H1 (cell line): Measurements from ENCODE around the gene LARP6. TPM values are rescaled to one million over a fixed set of nuclear protein-coding genes. Genes with fewer than 3 reads are reported as not detected.

Experiments
- EGR1 ChIP-seq: IDR thresholded peaks from 2 replicates; pipeline ENCODE4 v1.6.1; 2011; ENCODE audit warnings: low read depth, low read length, borderline replicate concordance
- KDM5A ChIP-seq: fragments of 200-600 bp; IDR thresholded peaks from 2 replicates; pipeline ENCODE4 v1.7.1; 2012; ENCODE audit warnings: mild to moderate bottlenecking, low read length, inconsistent platforms, mixed read lengths
- RNF2 ChIP-seq: fragments of 200-900, 300-1000 bp; sonication (generic); IDR thresholded peaks from 2 replicates; pipeline ENCODE4 v1.7.1; 2016; ENCODE audit warnings: borderline replicate concordance, low read depth, mild to moderate bottlenecking, antibody characterized with exemption, low read length; ENCODE audit not compliant: poor library complexity, severe bottlenecking; ENCODE audit errors: missing control alignments
- YY1 ChIP-seq: IDR thresholded peaks from 2 replicates; pipeline ENCODE4 v1.6.1; 2011; ENCODE audit warnings: low read depth, mild to moderate bottlenecking, low read length
- polyA plus RNA-seq, 7 experiments: library from polyadenylated mRNA; depleted of rRNA in 3 of 7; stranded (reverse) in 5 of 7; unstranded in 2 of 7; fragments of >200 nt in 5 of 7; fragments of 200-250 nt in 2 of 7; gene quantifications; 1 replicate in 5 of 7; 2 replicates in 1 of 7; 4 replicates in 1 of 7; pipeline versions ENCODE4 v1.2.1 to v1.2.3, GENCODE V29; 2011 to 2013; ENCODE audit warnings: missing spikeins in 2 of 7, mixed read lengths in 2 of 7
- total RNA-seq: library from RNA; stranded (reverse); fragmentation: NEBNext Ultra II Directional; extraction: Animal tissue kit (Norgen Biotek cat#: 25700); gene quantifications from 2 replicates; pipeline ENCODE4 v1.2.1, GENCODE V29; 2021
- TF ChIP-seq, protein P1 (sequence below): fragments of 300-600 bp; sonication (generic); IDR thresholded peaks from 2 replicates; pipeline ENCODE4 v1.7.1; 2012; ENCODE audit warnings: low read length, moderate library complexity, mild to moderate bottlenecking, inconsistent platforms; ENCODE audit not compliant: insufficient replicate concordance

The LARP6 gene
- total and polyA plus RNA-seq, 2 of the 8 experiments (the other 6 are each of a cell fraction or from before 2014, with no cell fraction given): 21.0 to 24.7 TPM

DNA sequence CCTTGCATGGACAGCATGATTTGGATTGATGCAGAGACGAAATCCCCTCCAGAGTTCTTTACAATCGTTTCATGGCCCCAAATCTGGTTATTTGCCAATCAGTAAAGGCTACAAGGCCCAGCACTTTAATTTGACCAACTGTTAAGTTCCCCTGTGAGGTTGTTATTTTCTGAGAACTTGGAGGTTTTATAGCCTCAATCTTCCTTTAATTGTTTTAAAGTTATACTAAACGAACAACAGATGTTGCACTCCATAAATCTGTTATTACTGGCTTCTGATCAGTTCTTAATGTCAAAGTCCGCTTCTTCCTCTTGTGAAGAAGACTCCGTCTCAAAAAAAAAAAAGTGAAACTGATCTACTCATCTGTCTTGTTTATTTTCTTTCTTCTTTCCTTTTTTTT lies 30.8 kb downstream of the LARP6 start (continued):
- TF ChIP-seq, protein P1, sequence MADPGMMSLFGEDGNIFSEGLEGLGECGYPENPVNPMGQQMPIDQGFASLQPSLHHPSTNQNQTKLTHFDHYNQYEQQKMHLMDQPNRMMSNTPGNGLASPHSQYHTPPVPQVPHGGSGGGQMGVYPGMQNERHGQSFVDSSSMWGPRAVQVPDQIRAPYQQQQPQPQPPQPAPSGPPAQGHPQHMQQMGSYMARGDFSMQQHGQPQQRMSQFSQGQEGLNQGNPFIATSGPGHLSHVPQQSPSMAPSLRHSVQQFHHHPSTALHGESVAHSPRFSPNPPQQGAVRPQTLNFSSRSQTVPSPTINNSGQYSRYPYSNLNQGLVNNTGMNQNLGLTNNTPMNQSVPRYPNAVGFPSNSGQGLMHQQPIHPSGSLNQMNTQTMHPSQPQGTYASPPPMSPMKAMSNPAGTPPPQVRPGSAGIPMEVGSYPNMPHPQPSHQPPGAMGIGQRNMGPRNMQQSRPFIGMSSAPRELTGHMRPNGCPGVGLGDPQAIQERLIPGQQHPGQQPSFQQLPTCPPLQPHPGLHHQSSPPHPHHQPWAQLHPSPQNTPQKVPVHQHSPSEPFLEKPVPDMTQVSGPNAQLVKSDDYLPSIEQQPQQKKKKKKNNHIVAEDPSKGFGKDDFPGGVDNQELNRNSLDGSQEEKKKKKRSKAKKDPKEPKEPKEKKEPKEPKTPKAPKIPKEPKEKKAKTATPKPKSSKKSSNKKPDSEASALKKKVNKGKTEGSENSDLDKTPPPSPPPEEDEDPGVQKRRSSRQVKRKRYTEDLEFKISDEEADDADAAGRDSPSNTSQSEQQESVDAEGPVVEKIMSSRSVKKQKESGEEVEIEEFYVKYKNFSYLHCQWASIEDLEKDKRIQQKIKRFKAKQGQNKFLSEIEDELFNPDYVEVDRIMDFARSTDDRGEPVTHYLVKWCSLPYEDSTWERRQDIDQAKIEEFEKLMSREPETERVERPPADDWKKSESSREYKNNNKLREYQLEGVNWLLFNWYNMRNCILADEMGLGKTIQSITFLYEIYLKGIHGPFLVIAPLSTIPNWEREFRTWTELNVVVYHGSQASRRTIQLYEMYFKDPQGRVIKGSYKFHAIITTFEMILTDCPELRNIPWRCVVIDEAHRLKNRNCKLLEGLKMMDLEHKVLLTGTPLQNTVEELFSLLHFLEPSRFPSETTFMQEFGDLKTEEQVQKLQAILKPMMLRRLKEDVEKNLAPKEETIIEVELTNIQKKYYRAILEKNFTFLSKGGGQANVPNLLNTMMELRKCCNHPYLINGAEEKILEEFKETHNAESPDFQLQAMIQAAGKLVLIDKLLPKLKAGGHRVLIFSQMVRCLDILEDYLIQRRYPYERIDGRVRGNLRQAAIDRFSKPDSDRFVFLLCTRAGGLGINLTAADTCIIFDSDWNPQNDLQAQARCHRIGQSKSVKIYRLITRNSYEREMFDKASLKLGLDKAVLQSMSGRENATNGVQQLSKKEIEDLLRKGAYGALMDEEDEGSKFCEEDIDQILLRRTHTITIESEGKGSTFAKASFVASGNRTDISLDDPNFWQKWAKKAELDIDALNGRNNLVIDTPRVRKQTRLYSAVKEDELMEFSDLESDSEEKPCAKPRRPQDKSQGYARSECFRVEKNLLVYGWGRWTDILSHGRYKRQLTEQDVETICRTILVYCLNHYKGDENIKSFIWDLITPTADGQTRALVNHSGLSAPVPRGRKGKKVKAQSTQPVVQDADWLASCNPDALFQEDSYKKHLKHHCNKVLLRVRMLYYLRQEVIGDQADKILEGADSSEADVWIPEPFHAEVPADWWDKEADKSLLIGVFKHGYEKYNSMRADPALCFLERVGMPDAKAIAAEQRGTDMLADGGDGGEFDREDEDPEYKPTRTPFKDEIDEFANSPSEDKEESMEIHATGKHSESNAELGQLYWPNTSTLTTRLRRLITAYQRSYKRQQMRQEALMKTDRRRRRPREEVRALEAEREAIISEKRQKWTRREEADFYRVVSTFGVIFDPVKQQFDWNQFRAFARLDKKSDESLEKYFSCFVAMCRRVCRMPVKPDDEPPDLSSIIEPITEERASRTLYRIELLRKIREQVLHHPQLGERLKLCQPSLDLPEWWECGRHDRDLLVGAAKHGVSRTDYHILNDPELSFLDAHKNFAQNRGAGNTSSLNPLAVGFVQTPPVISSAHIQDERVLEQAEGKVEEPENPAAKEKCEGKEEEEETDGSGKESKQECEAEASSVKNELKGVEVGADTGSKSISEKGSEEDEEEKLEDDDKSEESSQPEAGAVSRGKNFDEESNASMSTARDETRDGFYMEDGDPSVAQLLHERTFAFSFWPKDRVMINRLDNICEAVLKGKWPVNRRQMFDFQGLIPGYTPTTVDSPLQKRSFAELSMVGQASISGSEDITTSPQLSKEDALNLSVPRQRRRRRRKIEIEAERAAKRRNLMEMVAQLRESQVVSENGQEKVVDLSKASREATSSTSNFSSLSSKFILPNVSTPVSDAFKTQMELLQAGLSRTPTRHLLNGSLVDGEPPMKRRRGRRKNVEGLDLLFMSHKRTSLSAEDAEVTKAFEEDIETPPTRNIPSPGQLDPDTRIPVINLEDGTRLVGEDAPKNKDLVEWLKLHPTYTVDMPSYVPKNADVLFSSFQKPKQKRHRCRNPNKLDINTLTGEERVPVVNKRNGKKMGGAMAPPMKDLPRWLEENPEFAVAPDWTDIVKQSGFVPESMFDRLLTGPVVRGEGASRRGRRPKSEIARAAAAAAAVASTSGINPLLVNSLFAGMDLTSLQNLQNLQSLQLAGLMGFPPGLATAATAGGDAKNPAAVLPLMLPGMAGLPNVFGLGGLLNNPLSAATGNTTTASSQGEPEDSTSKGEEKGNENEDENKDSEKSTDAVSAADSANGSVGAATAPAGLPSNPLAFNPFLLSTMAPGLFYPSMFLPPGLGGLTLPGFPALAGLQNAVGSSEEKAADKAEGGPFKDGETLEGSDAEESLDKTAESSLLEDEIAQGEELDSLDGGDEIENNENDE: no peak
- no peak for TF ChIP-seq KDM5A
- no peak for TF ChIP-seq YY1
- no peak for TF ChIP-seq EGR1
- TF ChIP-seq RNF2: no peak
